OCI-LY7 (cell line): ENCODE measurements around the gene LHX3. TPM values are rescaled to one million over a fixed set of nuclear protein-coding genes. Genes with fewer than 3 reads are reported as not detected.

ENCODE experiments used
- BruUV-seq: library from RNA; stranded (reverse); fragments of 400-500 nt; replicated peaks from 2 replicates; lab custom pipeline; 2021; lab: Mats Ljungman, UMichigan
- CTCF ChIA-PET: fragments of 300-600 bp; sonication (Branson Sonifier 250); formaldehyde crosslinking; loops from one replicate; lab custom pipeline; 2022; ENCODE audit warnings: antibody characterized with exemption; ENCODE audit not compliant: unreplicated experiment; lab: Charles Lee
- POLR2A ChIA-PET: fragments of 300-600 bp; sonication (Branson Sonifier 250); formaldehyde crosslinking; loops from one replicate; lab custom pipeline; 2022; ENCODE audit warnings: antibody characterized with exemption; lab: Charles Lee
- DNase-seq: peaks from one replicate; pipeline ENCODE4 v3.0.0-alpha.2; 2015; ENCODE audit warnings: low spot score
- H2AFZ ChIP-seq: fragments of 200-600 bp; sonication (generic), shearing (Covaris generic); 2 replicates; pipeline ENCODE4 v1.6.1; 2014; ENCODE audit warnings: mild to moderate bottlenecking, antibody characterized with exemption, low read length, moderate library complexity
- H3K27ac ChIP-seq: fragments of 200-600 bp; sonication (generic); 2 replicates; pipeline ENCODE4 v1.5.1; 2014; ENCODE audit warnings: mixed run types, low read depth, mild to moderate bottlenecking, moderate library complexity, low read length, inconsistent platforms; ENCODE audit not compliant: poor library complexity, severe bottlenecking
- H3K36me3 ChIP-seq: fragments of 200-600 bp; sonication (generic); 2 replicates; pipeline ENCODE4 v1.6.1; 2014; ENCODE audit warnings: mild to moderate bottlenecking, antibody characterized with exemption, low read length, moderate library complexity, mixed read lengths; ENCODE audit not compliant: insufficient read depth
- H3K4me1 ChIP-seq: fragments of 200-600 bp; sonication (generic); 2 replicates; pipeline ENCODE4 v1.5.1; 2014; ENCODE audit warnings: mild to moderate bottlenecking, low read length; ENCODE audit not compliant: insufficient read depth, poor library complexity, severe bottlenecking
- H3K4me2 ChIP-seq: fragments of 200-600 bp; sonication (generic); 2 replicates; pipeline ENCODE4 v1.6.1; 2014; ENCODE audit warnings: mild to moderate bottlenecking, low read length
- H3K4me3 ChIP-seq: fragments of 200-600 bp; sonication (generic); 2 replicates; pipeline ENCODE4 v1.5.1; 2014; ENCODE audit warnings: mild to moderate bottlenecking, low read depth, low read length; ENCODE audit not compliant: poor library complexity, severe bottlenecking
- H3K79me2 ChIP-seq: fragments of 200-600 bp; sonication (generic); 2 replicates; pipeline ENCODE4 v1.6.1; 2016; ENCODE audit warnings: low read depth, mild to moderate bottlenecking, low read length, moderate library complexity, mixed read lengths; ENCODE audit not compliant: insufficient read depth
- H3K9me2 ChIP-seq: fragments of 200-600 bp; sonication (generic); 2 replicates; pipeline ENCODE4 v1.6.1; 2016; ENCODE audit warnings: mild to moderate bottlenecking, low read length, mixed read lengths; ENCODE audit not compliant: insufficient read depth
- H3K9me3 ChIP-seq: fragments of 200-600 bp; sonication (generic); 2 replicates; pipeline ENCODE4 v1.6.1; 2014; ENCODE audit warnings: mild to moderate bottlenecking, mixed run types, low read length, mixed read lengths
- H4K20me1 ChIP-seq: fragments of 200-600 bp; sonication (generic); 2 replicates; pipeline ENCODE4 v1.6.1; 2014; ENCODE audit warnings: mild to moderate bottlenecking, antibody characterized with exemption, low read length, moderate library complexity, mixed read lengths; ENCODE audit not compliant: insufficient read depth
- CTCF ChIP-seq: fragments of 200-600 bp; sonication (generic); conservative IDR thresholded peaks from 2 replicates; pipeline ENCODE4 v1.5.1; 2014; ENCODE audit warnings: mild to moderate bottlenecking, antibody characterized with exemption, low read length, moderate library complexity, mixed read lengths
- EZH2phosphoT487 ChIP-seq: fragments of 200-600 bp; sonication (generic); IDR thresholded peaks from 2 replicates; pipeline ENCODE4 v1.6.1; 2018; ENCODE audit warnings: low read depth, borderline replicate concordance, mild to moderate bottlenecking, mixed run types, antibody characterized with exemption, low read length, moderate library complexity, mixed read lengths
- intact Hi-C: fragments of 100-400 bp; cut with micrococcal nuclease; formaldehyde crosslinking; loops from one replicate; pipeline ENCODE4 v1.10.0; 2022; ENCODE audit not compliant: unreplicated experiment
- total RNA-seq, 2 experiments: library from RNA; depleted of rRNA in 1 of 2; stranded (reverse); fragments of >200 nt in 1 of 2; shearing (Covaris generic) in 1 of 2; gene quantifications; 2 replicates each; pipeline ENCODE4 v1.2.3, GENCODE V29; 2014 to 2022

Gene LHX3
- total RNA-seq, 2 experiments from 2014 or later = 0.15 TPM; not detected in 1

- H3K36me3 ChIP-seq = no peaks in the 10 kb centered on the region
- no peaks in the 10 kb centered on the region for H4K20me1 ChIP-seq
- no peaks in the 10 kb centered on the region for H3K9me2 ChIP-seq
- no peak overlapping the region for H3K4me2 ChIP-seq
- DNase-seq = no peak
- no peak overlapping the region for H2AFZ ChIP-seq
- intact Hi-C loops = no loop called here
- H3K4me1 ChIP-seq = no peaks in the 10 kb centered on the region
- no peaks in the 10 kb centered on the region for H3K9me3 ChIP-seq
- BruUV-seq = no TSS peak
- H3K27ac ChIP-seq = no peak overlapping the region
- TF ChIP-seq CTCF (no peak), EZH2phosphoT487 (no peak)
- H3K79me2 ChIP-seq = no peaks in the 10 kb centered on the region
- H3K4me3 ChIP-seq = no peak overlapping the region
- ChIA-PET CTCF (no interaction called here), POLR2A (no interaction called here)
These were observed 47.9 kb upstream of the LHX3 start for GRCh38 chr9:136252846-136253245.

GRCh38 chr9:136252281-136252680, 47.4 kb upstream of the LHX3 start:
- no peak overlapping the region for H3K4me2 ChIP-seq
- no peak overlapping the region for H2AFZ ChIP-seq
- no peaks in the 10 kb centered on the region for H3K4me1 ChIP-seq
- TF ChIP-seq CTCF (no peak), EZH2phosphoT487 (no peak)
- BruUV-seq = no TSS peak
- H3K27ac ChIP-seq = no peak overlapping the region
- no peak for DNase-seq
- POLR2A ChIA-PET = no interaction called here
- H4K20me1 ChIP-seq = no peaks in the 10 kb centered on the region
- H3K9me2 ChIP-seq = no peaks in the 10 kb centered on the region
- H3K79me2 ChIP-seq = no peaks in the 10 kb centered on the region
- H3K4me3 ChIP-seq = no peak overlapping the region
- intact Hi-C loops = no loop called here
- CTCF ChIA-PET = no interaction called here
- H3K36me3 ChIP-seq = no peaks in the 10 kb centered on the region
- no peaks in the 10 kb centered on the region for H3K9me3 ChIP-seq

- ChIA-PET POLR2A (no interaction called here), CTCF (no interaction called here)
- TF ChIP-seq EZH2phosphoT487 = no peak
- no peak for TF ChIP-seq CTCF
- BruUV-seq = no TSS peak
- no peaks in the 10 kb centered on the region for H3K9me3 ChIP-seq
- H4K20me1 ChIP-seq = no peaks in the 10 kb centered on the region
- H3K4me2 ChIP-seq = no peak overlapping the region
- no peaks in the 10 kb centered on the region for H3K9me2 ChIP-seq
- H3K36me3 ChIP-seq = no peaks in the 10 kb centered on the region
- no peak overlapping the region for H3K27ac ChIP-seq
- no peaks in the 10 kb centered on the region for H3K79me2 ChIP-seq
- no peak for DNase-seq
- peaks cover 2% of the 10 kb centered on the region for H3K4me1 ChIP-seq
- H2AFZ ChIP-seq = no peak overlapping the region
- intact Hi-C loops = no loop called here
- H3K4me3 ChIP-seq = no peak overlapping the region
These were observed 46.6 kb upstream of the LHX3 start for GRCh38 chr9:136251264-136252115.
